Activated naive CD8-positive, alpha-beta T cell treated with anti-CD3 and anti-CD28 coated beads, Interleukin-2, amount 10 ng/mL, durations not matched to agents 7 days and 5 days (primary cell): ENCODE measurements around the gene NRXN3. TPM values are rescaled to one million over a fixed set of nuclear protein-coding genes. Genes with fewer than 3 reads are reported as not detected.

Experiments used
- ATAC-seq: fragments of 150-1000 bp; cut with Tn5 transposase; one replicate; pipeline ENCODE4 v1.10.0; 2021; ENCODE audit warnings: low read depth, moderate library complexity
- POLR2A ChIA-PET: fragments of 350-600 bp; sonication (Branson Sonifier 250); formaldehyde crosslinking; loops from one replicate; lab custom pipeline; 2021; ENCODE audit warnings: antibody characterized with exemption; lab: Charles Lee
- DNase-seq: peaks from one replicate; pipeline ENCODE4 v3.0.0; 2021
- H3K27ac Mint-ChIP-seq: one replicate; pipeline ENCODE4 v1.8.0; 2022; ENCODE audit warnings: mild to moderate bottlenecking, mixed read lengths
- H3K27me3 Mint-ChIP-seq: one replicate; pipeline ENCODE4 v1.8.0; 2022; ENCODE audit warnings: mild to moderate bottlenecking, moderate library complexity, mixed read lengths
- H3K36me3 Mint-ChIP-seq: one replicate; pipeline ENCODE4 v1.8.0; 2021; ENCODE audit warnings: mild to moderate bottlenecking, mixed read lengths
- H3K4me1 Mint-ChIP-seq: one replicate; pipeline ENCODE4 v1.8.0; 2021; ENCODE audit warnings: mixed read lengths
- H3K4me3 Mint-ChIP-seq: one replicate; pipeline ENCODE4 v1.8.0; 2022; ENCODE audit warnings: mild to moderate bottlenecking, moderate library complexity, mixed read lengths
- H3K9me3 Mint-ChIP-seq: one replicate; pipeline ENCODE4 v1.8.0; 2021; ENCODE audit warnings: mixed read lengths
- total RNA-seq, 2 experiments: library from RNA; stranded (reverse); gene quantifications; one replicate each; pipeline ENCODE4 v1.2.3, GENCODE V29; 2021

The NRXN3 gene
- total RNA-seq, 2 experiments from 2014 or later = not detected

DNA sequence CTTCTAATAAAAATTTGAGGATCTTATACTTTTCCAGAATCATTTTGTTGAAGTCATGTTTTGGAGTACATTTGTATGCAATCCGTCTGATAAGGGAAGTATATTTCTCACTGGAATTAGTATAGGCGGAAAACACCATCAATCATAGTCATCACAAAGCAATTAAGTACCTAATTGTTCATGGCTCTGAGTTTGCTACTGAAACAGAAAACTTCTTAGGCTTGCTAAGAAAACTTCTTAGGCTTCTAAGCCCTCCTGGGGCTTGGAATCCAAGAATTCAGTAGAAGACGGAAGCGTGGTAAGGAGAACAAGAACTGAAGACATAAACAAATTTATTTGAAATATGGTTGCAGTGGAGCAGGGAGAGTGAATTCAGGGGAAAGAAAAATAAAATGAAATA, 1404.9 kb downstream of the NRXN3 start:
- no peak for ATAC-seq
- DNase-seq = no peak
- no peaks in the 10 kb centered on the region for H3K36me3 Mint-ChIP-seq
- no peaks in the 10 kb centered on the region for H3K9me3 Mint-ChIP-seq
- no peak overlapping the region for H3K27ac Mint-ChIP-seq
- H3K4me1 Mint-ChIP-seq = no peaks in the 10 kb centered on the region
- no peaks in the 10 kb centered on the region for H3K27me3 Mint-ChIP-seq
- no peak overlapping the region for H3K4me3 Mint-ChIP-seq
- POLR2A ChIA-PET = no interaction called here

DNA sequence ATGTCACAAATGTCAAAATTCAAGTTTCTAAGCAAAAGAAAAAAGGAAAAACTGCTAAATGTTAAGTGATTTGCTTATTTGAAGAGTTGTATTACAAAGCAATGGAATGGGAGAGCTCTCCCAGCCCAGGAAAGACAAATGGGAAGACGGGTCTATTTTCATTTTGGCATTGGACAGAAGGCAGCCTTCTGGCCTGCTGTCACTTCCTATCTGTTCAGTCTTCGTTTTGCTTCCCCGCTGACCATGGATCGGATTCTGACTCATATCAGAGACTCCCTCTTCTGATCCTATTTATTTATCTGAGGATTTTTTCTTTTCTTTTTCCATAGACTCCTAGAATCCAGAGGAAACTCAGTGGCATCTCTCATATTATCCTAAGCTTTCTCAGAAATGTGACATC, 1406.3 kb downstream of the NRXN3 start:
- no peaks in the 10 kb centered on the region for H3K9me3 Mint-ChIP-seq

DNA sequence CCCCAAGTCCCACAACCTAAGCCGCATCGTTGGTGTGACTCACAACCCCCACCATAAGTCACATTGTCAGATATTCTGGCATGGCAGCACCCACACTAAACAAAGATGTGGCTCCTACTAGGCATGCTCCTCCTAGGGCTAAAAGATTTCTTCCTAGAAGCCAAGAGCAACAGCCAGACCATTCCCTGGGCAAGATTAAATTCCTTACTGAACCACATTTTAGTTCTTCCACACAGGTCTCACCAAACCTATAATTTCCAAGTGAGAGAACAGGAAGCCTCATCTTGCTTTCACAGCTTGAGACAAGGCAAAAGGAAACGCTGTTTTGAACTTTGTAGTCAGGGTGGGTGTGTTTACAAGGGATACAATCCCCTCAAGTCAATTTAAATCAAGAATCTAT, 1408.3 kb downstream of the NRXN3 start:
- POLR2A ChIA-PET = no interaction called here
- Mint-ChIP-seq H3K36me3 (no peaks in the 10 kb centered on the region), H3K9me3 (no peaks in the 10 kb centered on the region), H3K4me3 (no peak overlapping the region), H3K4me1 (no peaks in the 10 kb centered on the region), H3K27ac (no peak overlapping the region), H3K27me3 (no peaks in the 10 kb centered on the region)
- DNase-seq (no peak), ATAC-seq (no peak)

More for the DNA sequence above, 1406.3 kb downstream of the NRXN3 start:
- Mint-ChIP-seq H3K27me3 (no peaks in the 10 kb centered on the region), H3K4me3 (no peak overlapping the region), H3K27ac (no peak overlapping the region), H3K4me1 (no peaks in the 10 kb centered on the region), H3K36me3 (no peaks in the 10 kb centered on the region)
- POLR2A ChIA-PET = no interaction called here
- ATAC-seq (no peak), DNase-seq (no peak)

DNA sequence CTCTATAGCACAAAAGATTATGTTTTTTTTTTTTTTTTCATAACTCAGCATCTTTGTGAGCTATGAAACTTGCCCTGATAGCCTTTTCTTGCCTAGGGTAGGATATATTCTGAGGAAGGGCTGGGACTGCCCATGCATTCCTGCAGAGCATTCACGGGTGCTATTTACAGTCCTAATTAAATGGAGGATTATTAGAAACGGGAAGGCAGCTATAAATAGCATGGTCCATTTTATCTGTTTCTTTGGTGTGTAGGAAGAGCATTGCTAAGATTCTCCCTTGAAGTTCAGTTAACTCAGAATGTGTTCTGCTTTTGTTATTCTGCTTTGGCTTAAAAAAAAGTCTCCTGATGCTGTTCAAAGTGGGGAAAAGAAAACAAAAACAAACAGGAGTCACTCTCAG, 1410.2 kb downstream of the NRXN3 start:
- Mint-ChIP-seq H3K36me3 (no peaks in the 10 kb centered on the region), H3K4me3 (no peak overlapping the region), H3K27ac (no peak overlapping the region), H3K9me3 (no peaks in the 10 kb centered on the region), H3K27me3 (no peaks in the 10 kb centered on the region), H3K4me1 (no peaks in the 10 kb centered on the region)
- no peak for ATAC-seq
- POLR2A ChIA-PET = no interaction called here
- DNase-seq = no peak

DNA sequence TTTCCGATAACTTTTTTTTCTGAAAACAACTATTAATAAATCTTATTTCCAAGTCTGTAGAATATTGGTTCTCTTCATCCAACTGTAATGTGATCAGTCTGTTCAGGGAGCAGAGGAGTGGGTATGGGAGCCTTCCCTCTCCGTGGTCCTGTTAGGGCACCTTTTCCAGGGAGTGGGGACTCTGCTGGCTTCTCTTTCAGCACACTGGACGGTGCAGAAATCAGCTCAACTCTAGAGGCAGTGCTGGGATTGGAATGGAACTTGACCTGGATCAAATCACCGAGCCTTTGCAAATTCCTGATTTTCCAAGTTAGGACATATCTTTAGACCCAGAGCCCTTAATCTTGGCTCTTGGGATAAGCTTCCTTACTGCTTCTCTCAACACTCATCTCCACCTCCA, 1410.7 kb downstream of the NRXN3 start:
- Mint-ChIP-seq H3K4me3 (no peak overlapping the region), H3K9me3 (no peaks in the 10 kb centered on the region), H3K27ac (no peak overlapping the region), H3K36me3 (no peaks in the 10 kb centered on the region), H3K27me3 (no peaks in the 10 kb centered on the region), H3K4me1 (no peaks in the 10 kb centered on the region)
- POLR2A ChIA-PET = no interaction called here
- no peak for DNase-seq
- ATAC-seq = no peak

DNA sequence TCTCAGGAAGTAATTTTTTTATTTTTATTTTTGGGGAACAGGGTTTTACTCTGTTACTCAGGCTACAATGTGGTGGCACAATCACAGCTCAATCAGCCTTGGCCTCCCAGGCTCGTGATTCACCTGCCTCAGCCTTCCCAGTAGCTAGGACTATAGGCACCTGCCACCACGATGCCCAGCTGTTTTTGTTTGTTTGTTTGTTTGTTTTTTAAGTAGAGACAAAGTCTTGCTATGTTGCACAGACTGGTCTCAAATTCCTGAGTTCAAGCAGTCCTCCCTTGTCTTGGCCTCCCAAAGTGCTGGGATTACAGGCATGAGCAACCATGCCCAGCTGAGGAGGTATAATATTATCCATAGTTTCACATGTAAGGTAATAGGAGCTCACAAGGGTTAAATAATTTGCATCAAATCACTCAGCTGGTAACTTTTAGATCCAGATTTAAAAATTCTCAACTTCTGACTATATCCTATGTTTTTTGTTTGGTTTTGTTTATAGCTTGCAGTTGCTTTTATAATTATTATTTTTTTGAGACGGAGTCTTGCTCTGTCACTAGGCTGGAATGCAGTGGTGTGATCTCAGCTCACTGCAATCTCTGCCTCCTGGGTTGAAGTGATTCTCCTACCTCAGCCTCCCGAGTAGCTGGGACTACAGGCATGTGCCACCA, 1411.9 kb downstream of the NRXN3 start:
- Mint-ChIP-seq H3K27me3 (no peaks in the 10 kb centered on the region), H3K4me1 (no peaks in the 10 kb centered on the region), H3K27ac (no peak overlapping the region), H3K9me3 (no peaks in the 10 kb centered on the region), H3K4me3 (no peak overlapping the region), H3K36me3 (no peaks in the 10 kb centered on the region)
- no peak for DNase-seq
- POLR2A ChIA-PET = interaction anchor here (0.7 kb wide), 1 partner anchor 308 kb away, joined by 3 read pairs; no protein-coding TSS in a partner anchor
- no peak for ATAC-seq

DNA sequence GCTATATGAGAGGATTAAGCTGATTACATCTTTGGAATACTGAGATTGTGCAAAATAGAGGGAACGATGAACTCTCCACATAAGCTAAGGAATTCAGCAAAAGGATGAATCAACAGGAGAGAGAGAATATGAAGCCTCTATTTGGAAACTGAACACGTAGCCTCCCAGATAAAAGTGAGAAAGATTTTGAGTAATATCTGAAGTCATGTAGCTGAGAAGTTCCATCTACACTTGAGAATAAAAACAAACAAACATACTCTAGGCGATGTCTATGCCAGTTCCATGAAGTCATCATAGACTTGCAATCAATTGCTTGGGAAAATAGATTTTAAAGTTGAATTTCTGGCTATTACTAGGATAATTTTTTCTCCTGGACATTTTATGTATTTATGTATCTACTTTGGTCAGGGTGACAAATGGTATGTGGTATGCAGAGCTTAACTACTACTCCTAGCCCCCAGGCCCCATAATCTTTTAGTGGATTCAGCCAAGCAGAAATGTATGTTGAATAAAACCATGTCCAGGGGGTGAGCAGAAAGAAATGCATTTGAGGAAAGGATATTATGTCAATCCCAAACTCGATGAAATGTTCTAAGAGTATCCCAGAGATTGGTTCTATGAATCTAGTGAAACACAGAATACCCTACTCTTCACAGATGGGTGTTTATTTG, 1413.7 kb downstream of the NRXN3 start:
- no peak overlapping the region for H3K27ac Mint-ChIP-seq
- H3K9me3 Mint-ChIP-seq = peaks cover 2% of the 10 kb centered on the region
- no peaks in the 10 kb centered on the region for H3K4me1 Mint-ChIP-seq
- H3K27me3 Mint-ChIP-seq = no peaks in the 10 kb centered on the region
- H3K36me3 Mint-ChIP-seq = no peaks in the 10 kb centered on the region
- POLR2A ChIA-PET = no interaction called here
- DNase-seq (no peak), ATAC-seq (no peak)
- H3K4me3 Mint-ChIP-seq = no peak overlapping the region

DNA sequence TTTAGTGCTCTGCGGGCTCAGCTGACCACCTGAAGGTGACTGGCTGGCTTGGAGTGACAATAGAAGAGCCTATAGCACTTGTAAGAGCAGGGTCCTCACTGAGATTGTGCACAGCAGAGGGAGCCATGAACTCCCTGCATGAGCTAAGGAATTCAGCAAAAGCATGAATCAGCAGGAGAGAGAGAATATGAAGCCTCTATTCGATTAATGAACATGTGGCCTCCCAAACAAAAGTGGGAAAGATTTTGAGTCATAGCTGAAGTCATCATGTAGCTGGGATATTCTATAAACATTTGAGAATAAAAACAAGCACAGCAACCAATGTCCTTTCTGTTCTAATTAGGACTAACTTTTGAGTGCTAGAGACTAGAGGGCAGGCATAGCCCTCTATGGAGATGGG, 1414.5 kb downstream of the NRXN3 start:
- H3K27me3 Mint-ChIP-seq = no peaks in the 10 kb centered on the region
- POLR2A ChIA-PET = no interaction called here
- H3K4me3 Mint-ChIP-seq = no peak overlapping the region
- no peak for ATAC-seq
- H3K4me1 Mint-ChIP-seq = no peaks in the 10 kb centered on the region
- DNase-seq = no peak
- no peak overlapping the region for H3K27ac Mint-ChIP-seq
- H3K36me3 Mint-ChIP-seq = no peaks in the 10 kb centered on the region
- peaks cover 2% of the 10 kb centered on the region for H3K9me3 Mint-ChIP-seq

DNA sequence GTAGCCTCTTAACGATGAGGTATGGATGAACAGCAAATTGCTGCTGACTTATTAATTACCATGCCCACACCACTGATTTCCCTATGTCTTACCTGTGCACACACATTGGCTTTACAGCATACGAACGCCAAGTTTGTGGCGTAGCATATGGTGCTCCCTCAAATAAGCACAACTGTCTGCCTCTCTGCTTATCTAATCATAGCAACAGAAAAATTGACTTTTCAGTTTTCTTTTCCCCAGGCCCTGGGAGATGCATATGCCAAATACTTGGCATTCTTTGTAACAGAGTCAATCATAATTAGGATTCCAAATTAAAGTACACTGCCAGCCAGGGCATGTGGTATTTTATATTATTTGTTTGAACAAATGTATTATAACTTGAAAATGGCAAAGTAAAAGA, 1415.7 kb downstream of the NRXN3 start:
- Mint-ChIP-seq H3K27me3 (no peaks in the 10 kb centered on the region), H3K9me3 (peaks cover 2% of the 10 kb centered on the region), H3K4me3 (no peak overlapping the region), H3K36me3 (no peaks in the 10 kb centered on the region), H3K27ac (no peak overlapping the region), H3K4me1 (no peaks in the 10 kb centered on the region)
- DNase-seq = no peak
- POLR2A ChIA-PET = no interaction called here
- ATAC-seq = no peak

DNA sequence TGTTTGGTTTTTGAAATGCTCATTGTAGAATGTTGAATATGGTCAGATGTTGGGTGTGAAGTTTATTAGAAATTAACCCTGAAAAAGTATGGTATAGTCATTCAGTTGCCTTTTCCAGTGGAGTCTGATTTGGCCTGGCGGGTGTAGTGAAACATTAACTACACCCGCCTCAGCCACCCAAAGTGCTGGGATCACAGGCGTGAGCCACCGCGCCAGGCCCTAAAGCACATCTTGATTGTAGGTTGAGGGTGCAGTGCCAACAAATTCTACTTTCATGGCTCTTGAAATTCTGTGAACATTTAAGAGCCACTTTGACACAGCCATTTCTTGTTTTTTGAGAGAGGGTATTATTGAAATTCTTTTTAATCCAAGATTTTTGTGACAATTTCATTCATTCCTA, 1416.2 kb downstream of the NRXN3 start:
- ATAC-seq = no peak
- Mint-ChIP-seq H3K36me3 (no peaks in the 10 kb centered on the region), H3K27ac (no peak overlapping the region), H3K27me3 (no peaks in the 10 kb centered on the region), H3K4me3 (no peak overlapping the region), H3K4me1 (no peaks in the 10 kb centered on the region), H3K9me3 (peaks cover 2% of the 10 kb centered on the region)
- DNase-seq = no peak
- POLR2A ChIA-PET = no interaction called here

DNA sequence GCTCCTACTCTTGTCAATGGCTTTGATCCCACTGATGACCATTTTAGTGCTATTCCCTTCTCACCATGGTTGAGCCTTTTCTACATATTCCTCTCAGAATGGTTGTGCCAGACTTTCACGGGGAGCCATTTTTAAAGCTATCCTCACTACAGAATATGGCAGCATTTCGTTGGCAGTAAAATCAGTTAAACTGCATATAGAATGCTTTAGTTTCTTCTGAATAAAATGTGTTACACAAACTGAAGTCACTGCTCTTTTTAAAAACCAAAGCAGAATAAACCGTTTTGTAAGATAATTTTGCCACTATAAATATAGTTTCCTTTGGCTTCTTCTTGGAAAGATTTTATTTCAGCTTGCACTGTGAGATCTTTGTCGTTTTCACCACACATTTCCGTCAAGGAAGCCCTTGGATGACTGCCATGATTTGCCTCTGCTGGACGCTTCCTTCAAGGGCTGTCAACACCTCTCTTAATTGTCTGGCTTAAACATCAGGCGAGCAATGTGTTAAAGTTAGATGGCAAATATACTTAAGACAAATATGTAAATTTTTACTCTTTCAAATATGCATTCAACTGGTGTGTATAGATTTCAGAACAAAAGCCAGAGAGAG, 1416.9 kb downstream of the NRXN3 start:
- Mint-ChIP-seq H3K36me3 (no peaks in the 10 kb centered on the region), H3K9me3 (peaks cover 2% of the 10 kb centered on the region), H3K27ac (no peak overlapping the region), H3K4me3 (no peak overlapping the region), H3K27me3 (no peaks in the 10 kb centered on the region), H3K4me1 (no peaks in the 10 kb centered on the region)
- DNase-seq (no peak), ATAC-seq (no peak)
- POLR2A ChIA-PET = no interaction called here

DNA sequence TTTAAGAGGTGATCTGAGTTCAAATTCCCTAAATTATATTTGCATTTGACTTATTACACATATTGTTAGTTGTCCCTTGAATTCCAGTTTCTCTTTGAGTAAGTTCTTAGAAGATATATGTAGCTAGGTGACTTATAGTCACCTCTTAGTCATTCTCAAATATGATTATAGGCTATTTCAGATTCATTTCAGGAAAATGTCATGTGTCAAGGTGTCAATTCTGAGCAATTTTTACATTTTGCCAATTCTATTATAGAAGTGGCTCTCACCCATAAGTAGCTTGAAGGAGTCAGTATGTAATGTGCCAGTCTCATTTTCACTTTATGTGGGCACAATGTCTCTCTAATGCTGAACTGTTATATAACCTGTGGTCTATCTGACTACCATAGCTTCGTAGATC, 1417.7 kb downstream of the NRXN3 start:
- Mint-ChIP-seq H3K4me1 (no peaks in the 10 kb centered on the region), H3K9me3 (peaks cover 2% of the 10 kb centered on the region), H3K36me3 (no peaks in the 10 kb centered on the region), H3K27me3 (no peaks in the 10 kb centered on the region), H3K4me3 (no peak overlapping the region), H3K27ac (no peak overlapping the region)
- ATAC-seq = no peak
- POLR2A ChIA-PET = no interaction called here
- DNase-seq = no peak

DNA sequence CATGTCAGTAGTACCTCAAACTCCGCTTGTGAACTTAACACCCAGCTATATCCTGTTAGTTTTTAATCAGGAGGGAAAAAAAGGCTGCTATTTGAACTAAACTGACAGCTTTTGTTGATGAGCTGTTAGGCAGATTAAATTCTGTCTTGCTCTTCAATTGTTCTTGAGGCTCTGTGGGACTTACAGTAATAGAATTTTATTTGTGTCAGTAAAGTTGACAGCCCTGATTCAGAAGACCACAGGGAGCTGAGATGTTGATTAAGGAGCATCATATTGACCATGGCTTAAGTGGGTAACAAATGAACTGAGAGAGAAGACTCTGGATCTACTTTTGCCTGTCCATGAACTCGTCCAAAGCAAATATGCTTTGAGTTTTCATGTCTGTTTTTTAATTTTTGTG, 1418.2 kb downstream of the NRXN3 start:
- Mint-ChIP-seq H3K27me3 (no peaks in the 10 kb centered on the region), H3K4me3 (no peak overlapping the region), H3K9me3 (peaks cover 2% of the 10 kb centered on the region), H3K36me3 (no peaks in the 10 kb centered on the region), H3K27ac (no peak overlapping the region), H3K4me1 (no peaks in the 10 kb centered on the region)
- ATAC-seq (no peak), DNase-seq (no peak)
- POLR2A ChIA-PET = no interaction called here

DNA sequence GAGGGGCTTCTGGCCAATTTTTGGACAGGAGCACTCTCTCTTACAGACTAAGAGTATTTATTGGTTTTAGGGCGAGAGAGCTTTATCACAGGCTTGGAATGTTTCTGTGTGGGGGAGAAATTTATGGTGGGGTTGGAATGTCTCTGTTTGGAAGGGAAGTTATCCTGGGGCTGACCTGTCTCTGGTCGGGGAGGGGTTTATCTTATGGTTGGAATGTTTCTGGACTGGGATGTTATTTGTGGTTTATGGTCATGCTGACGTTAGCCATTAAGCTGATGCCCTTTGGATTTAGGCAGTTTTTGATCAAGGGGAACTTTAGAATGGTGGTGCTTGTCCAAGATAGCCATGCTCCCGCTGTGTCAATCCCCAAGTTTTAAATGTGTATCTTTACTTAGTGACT, 1426.4 kb downstream of the NRXN3 start:
- H3K4me1 Mint-ChIP-seq = no peaks in the 10 kb centered on the region

More for the DNA sequence above, 1426.4 kb downstream of the NRXN3 start:
- ATAC-seq (no peak), DNase-seq (no peak)
- Mint-ChIP-seq H3K36me3 (no peaks in the 10 kb centered on the region), H3K4me3 (no peak overlapping the region), H3K27me3 (no peaks in the 10 kb centered on the region), H3K9me3 (peaks cover 4% of the 10 kb centered on the region), H3K27ac (no peak overlapping the region)
- POLR2A ChIA-PET = no interaction called here
